ENCODE results near the gene MPC1L.

DNA sequence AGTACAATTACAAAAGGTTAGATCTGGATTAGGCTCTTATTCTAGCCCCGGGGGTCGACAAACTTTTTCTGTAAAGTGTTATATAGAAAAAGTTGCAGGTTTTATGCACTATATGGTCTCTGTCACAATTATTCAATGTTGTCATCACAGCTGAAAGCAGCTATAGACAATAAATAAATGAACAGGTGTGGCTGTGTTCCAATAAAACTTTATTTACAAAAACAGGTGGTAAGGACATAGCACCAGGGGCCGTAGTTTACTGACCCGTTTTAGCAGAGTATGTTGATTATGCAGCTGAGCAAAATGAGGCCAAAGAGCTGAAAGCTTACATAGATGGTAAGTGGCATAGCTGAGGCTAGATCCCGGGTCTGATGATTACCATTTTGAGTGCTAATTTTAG is 37.2 kb downstream of the MPC1L start:
- TF ChIP-seq SMAD4 (CRISPR knock-in tag; IDR thresholded peaks at IDR 0.05) (no peak), NR2C2 (CRISPR knock-in tag; IDR thresholded peaks at IDR 0.05) (no peak), SP1 (CRISPR knock-in tag; conservative IDR thresholded peaks at IDR 0.05) (no peak), E2F5 (CRISPR knock-in tag; IDR thresholded peaks at IDR 0.05) (no peak), FOXP1 (CRISPR knock-in tag; IDR thresholded peaks at IDR 0.05; ENCODE audit: borderline replicate concordance) (no peak), USF1 (CRISPR knock-in tag; IDR thresholded peaks at IDR 0.05) (no peak), ZNF281 (CRISPR knock-in tag; IDR thresholded peaks at IDR 0.05) (no peak), TCF7 (CRISPR knock-in tag; IDR thresholded peaks at IDR 0.05; ENCODE audit: low read depth) (no peak), ZNF263 (CRISPR knock-in tag; IDR thresholded peaks at IDR 0.05; ENCODE audit: low read depth) (no peak), TEAD4 (CRISPR knock-in tag; IDR thresholded peaks at IDR 0.05) (no peak)
- TF ChIP-seq, protein P1, sequence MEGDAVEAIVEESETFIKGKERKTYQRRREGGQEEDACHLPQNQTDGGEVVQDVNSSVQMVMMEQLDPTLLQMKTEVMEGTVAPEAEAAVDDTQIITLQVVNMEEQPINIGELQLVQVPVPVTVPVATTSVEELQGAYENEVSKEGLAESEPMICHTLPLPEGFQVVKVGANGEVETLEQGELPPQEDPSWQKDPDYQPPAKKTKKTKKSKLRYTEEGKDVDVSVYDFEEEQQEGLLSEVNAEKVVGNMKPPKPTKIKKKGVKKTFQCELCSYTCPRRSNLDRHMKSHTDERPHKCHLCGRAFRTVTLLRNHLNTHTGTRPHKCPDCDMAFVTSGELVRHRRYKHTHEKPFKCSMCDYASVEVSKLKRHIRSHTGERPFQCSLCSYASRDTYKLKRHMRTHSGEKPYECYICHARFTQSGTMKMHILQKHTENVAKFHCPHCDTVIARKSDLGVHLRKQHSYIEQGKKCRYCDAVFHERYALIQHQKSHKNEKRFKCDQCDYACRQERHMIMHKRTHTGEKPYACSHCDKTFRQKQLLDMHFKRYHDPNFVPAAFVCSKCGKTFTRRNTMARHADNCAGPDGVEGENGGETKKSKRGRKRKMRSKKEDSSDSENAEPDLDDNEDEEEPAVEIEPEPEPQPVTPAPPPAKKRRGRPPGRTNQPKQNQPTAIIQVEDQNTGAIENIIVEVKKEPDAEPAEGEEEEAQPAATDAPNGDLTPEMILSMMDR (IDR thresholded peaks at IDR 0.05) = no peak
- TF ChIP-seq, protein P2, sequence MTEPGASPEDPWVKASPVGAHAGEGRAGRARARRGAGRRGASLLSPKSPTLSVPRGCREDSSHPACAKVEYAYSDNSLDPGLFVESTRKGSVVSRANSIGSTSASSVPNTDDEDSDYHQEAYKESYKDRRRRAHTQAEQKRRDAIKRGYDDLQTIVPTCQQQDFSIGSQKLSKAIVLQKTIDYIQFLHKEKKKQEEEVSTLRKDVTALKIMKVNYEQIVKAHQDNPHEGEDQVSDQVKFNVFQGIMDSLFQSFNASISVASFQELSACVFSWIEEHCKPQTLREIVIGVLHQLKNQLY (CRISPR knock-in tag; IDR thresholded peaks at IDR 0.05) = no peak

Data from WTC11 (cell line).